Neural crest cell (in vitro differentiated cells): ENCODE results near the gene ZDHHC5. TPM values are rescaled to one million over a fixed set of nuclear protein-coding genes. Genes with fewer than 3 reads are reported as not detected.
A peak's percentile ranks its signal among the peaks of the same experiment; 100 is the strongest.

Experiments used
- DNase-seq: peaks from one replicate; pipeline ENCODE4 v3.0.0; 2021; ENCODE audit warnings: low read depth, mixed read lengths, low spot score
- H3K27ac Mint-ChIP-seq: one replicate; pipeline ENCODE4 v1.8.0; 2021; ENCODE audit warnings: mild to moderate bottlenecking, mixed read lengths; ENCODE audit not compliant: unreplicated experiment
- H3K27me3 Mint-ChIP-seq: 2 replicates; pipeline ENCODE4 v1.8.0; 2021; ENCODE audit warnings: low read depth, mild to moderate bottlenecking, mixed read lengths
- H3K36me3 Mint-ChIP-seq: 2 replicates; pipeline ENCODE4 v1.8.0; 2021; ENCODE audit warnings: low read depth, mild to moderate bottlenecking, mixed read lengths
- H3K4me1 Mint-ChIP-seq: 2 replicates; pipeline ENCODE4 v1.8.0; 2021; ENCODE audit warnings: mixed read lengths
- H3K4me3 Mint-ChIP-seq: one replicate; pipeline ENCODE4 v1.8.0; 2021; ENCODE audit warnings: mild to moderate bottlenecking, mixed read lengths
- H3K9me3 Mint-ChIP-seq: 2 replicates; pipeline ENCODE4 v1.8.0; 2021; ENCODE audit warnings: mixed read lengths
- CTCF ChIP-seq: fragments of 200-600 bp; sonication (generic); conservative IDR thresholded peaks from 2 replicates; pipeline ENCODE4 v1.5.0; 2021; ENCODE audit warnings: antibody characterized with exemption, mild to moderate bottlenecking
- long read RNA-seq: library from polyadenylated mRNA; unstranded; transcript quantifications from one replicate; pipeline ENCODE4 v2.0.0, GENCODE V29; 2020
- total RNA-seq: library from RNA; stranded (reverse); gene quantifications from 2 replicates; pipeline ENCODE4 v1.2.1, GENCODE V29; 2021

Gene ZDHHC5
- total RNA-seq = 42.7 and 50.1 TPM in 2 replicates
- long read RNA-seq, full-length matches to known transcripts = 2 of 15 reads
- long read RNA-seq, partial matches to known transcripts = 9 of 15 reads
- long read RNA-seq, other reads (novel, unspliced or antisense) = 4 of 15 reads

GRCh38 chr11:57667736-57668433, at the start of gene ZDHHC5:
TSS of gene ZDHHC5 (plus strand) at chr11:57668114. CDS start at chr11:57673091, 4,977 bp downstream.
- Mint-ChIP-seq H3K27ac (peak within 1 kb of the TSS; percentile 100), H3K9me3 (no peaks in the 10 kb centered on the region), H3K27me3 (peaks cover 4% of the 10 kb centered on the region), H3K36me3 (peaks cover under 1% of the 10 kb centered on the region), H3K4me1 (peaks cover 22% of the 10 kb centered on the region), H3K4me3 (peak within 1 kb of the TSS; percentile 98)
- DNase-seq = peak; percentile 96
- TF ChIP-seq CTCF = peak; percentile 57

GRCh38 chr11:57618438-57618837, 49.5 kb upstream of the ZDHHC5 start:
- Mint-ChIP-seq H3K9me3 (peaks cover 2% of the 10 kb centered on the region), H3K4me3 (no peak overlapping the region)

GRCh38 chr11:57619331-57619730, 48.6 kb upstream of the ZDHHC5 start:
- Mint-ChIP-seq H3K36me3 (peaks cover 4% of the 10 kb centered on the region), H3K9me3 (peaks cover 2% of the 10 kb centered on the region), H3K4me1 (peaks cover 8% of the 10 kb centered on the region), H3K27ac (no peak overlapping the region), H3K27me3 (no peaks in the 10 kb centered on the region), H3K4me3 (no peak overlapping the region)
- TF ChIP-seq CTCF = peak; percentile 37
- no peak for DNase-seq

More at GRCh38 chr11:57618438-57618837, 49.5 kb upstream of the ZDHHC5 start:
- TF ChIP-seq CTCF = no peak
- no peak overlapping the region for H3K27ac Mint-ChIP-seq
- H3K4me1 Mint-ChIP-seq = peaks cover 8% of the 10 kb centered on the region
- H3K36me3 Mint-ChIP-seq = peaks cover 4% of the 10 kb centered on the region
- H3K27me3 Mint-ChIP-seq = no peaks in the 10 kb centered on the region
- DNase-seq = no peak

- Mint-ChIP-seq H3K9me3 (peaks cover 2% of the 10 kb centered on the region), H3K27ac (no peak overlapping the region), H3K4me3 (no peak overlapping the region), H3K27me3 (no peaks in the 10 kb centered on the region), H3K4me1 (peaks cover 8% of the 10 kb centered on the region), H3K36me3 (peaks cover 4% of the 10 kb centered on the region)
- no peak for DNase-seq
- TF ChIP-seq CTCF = no peak
Observed at GRCh38 chr11:57620467-57620866, 47.4 kb upstream of the ZDHHC5 start.

- no peak for TF ChIP-seq CTCF
- no peaks in the 10 kb centered on the region for H3K27me3 Mint-ChIP-seq
- DNase-seq = no peak
- peaks cover 8% of the 10 kb centered on the region for H3K4me1 Mint-ChIP-seq
- H3K27ac Mint-ChIP-seq = no peak overlapping the region
- peaks cover 4% of the 10 kb centered on the region for H3K36me3 Mint-ChIP-seq
- peaks cover 2% of the 10 kb centered on the region for H3K9me3 Mint-ChIP-seq
- H3K4me3 Mint-ChIP-seq = no peak overlapping the region
Observed at GRCh38 chr11:57622263-57622662, 45.7 kb upstream of the ZDHHC5 start.
